HG03045 (cell line): Measurements from ENCODE around the gene MXD3.
"Not testable (repeated sequence)": the region's sequence is repeated elsewhere in the genome, so short reads cannot be mapped to it uniquely, and the experiment has no call there.

Experiments
- ATAC-seq: cut with Tn5 transposase; IDR thresholded peaks from one replicate; pipeline ENCODE4 v1.9.1; 2021; ENCODE audit warnings: mild to moderate bottlenecking, moderate library complexity; ENCODE audit not compliant: unreplicated experiment

Gene MXD3

DNA sequence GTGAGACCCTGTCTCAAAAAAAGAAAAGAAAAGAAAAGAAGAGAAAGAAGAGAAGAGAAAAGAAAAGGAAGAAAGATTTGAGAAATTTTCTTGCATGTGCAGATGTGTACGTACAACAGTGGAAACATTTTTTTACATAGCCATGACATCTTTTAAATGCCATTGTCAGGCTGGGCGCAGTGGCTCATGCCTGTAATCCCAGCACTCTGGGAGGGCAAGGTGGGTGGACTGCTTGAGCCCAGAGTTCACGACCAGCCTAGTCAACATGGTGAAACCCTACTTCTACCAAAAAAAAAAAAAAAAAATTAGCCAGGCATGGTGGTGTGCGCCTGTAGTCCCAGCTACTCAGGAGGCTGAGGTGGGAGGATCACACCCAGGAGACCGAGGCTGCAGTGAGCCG is 33.2 kb upstream of the MXD3 start:
- no peak for ATAC-seq

- ATAC-seq: no peak
Measured at GRCh38 chr5:177343777-177344176, 32.1 kb upstream of the MXD3 start.

DNA sequence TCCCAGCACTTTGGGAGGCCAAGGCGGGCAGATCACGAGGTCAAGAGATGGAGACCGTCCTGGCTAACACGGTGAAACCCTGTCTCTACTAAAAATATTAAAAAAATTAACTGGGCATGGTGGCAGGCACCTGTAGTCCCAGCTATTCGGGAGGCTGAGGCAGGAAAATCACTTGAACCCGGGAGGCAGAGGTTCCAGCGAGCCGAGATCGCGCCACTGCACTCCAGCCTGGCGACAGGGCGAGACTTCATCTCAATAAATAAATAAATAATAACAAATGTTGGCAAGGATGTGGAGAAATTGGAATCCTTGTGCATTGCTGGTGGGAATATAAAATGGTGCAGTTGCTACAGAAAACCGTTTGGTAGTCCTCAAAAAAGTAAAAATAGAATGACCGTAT is 31.3 kb upstream of the MXD3 start:
- ATAC-seq: not testable (repeated sequence)

- ATAC-seq: no peak
Measured at GRCh38 chr5:177339107-177339638, 27.5 kb upstream of the MXD3 start.

GRCh38 chr5:177338251-177339106 is 26.8 kb upstream of the MXD3 start:
- ATAC-seq: no peak

DNA sequence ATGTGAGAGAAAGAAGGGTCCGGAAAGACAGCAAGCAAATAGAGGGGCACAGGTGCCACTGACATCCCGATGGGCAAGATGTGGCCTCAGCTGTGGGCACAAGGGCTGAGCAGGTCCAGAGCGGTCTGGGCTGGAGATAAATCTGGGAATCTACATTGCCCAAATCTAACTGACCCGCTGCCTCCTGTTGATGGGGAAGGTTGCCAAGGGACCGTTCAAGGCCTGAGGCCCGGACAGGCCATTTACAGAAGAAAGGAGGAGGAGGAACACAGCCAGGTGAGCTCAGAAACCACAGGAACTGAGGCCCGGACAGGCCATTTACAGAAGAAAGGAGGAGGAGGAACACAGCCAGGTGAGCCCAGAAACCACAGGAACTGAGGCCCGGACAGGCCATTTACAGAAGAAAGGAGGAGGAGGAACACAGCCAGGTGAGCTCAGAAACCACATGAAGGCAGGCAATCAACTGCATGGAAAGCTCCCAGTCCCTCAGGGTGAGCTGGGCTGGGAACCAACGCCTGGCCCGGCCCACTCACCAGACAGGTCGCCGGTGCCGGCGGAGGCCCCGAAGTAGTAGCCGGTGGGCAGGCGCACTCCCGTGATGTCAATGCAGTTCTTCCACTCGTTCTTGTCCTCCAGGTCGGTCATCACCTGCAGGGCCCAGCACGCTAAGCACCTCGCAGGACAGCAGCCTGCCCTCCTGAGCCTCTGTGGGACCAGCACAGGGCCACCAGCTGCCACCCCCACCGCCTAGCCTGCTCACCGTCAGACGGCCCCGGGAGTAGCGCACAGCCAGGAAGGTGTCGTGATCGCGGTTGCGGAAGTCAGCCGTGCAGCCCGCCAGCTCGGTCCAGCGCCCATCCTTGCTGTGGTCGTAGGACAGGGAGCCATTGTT is 25.2 kb upstream of the MXD3 start:
- no peak for ATAC-seq

- no peak for ATAC-seq
Measured at GRCh38 chr5:177336112-177336511, 24.4 kb upstream of the MXD3 start.

DNA sequence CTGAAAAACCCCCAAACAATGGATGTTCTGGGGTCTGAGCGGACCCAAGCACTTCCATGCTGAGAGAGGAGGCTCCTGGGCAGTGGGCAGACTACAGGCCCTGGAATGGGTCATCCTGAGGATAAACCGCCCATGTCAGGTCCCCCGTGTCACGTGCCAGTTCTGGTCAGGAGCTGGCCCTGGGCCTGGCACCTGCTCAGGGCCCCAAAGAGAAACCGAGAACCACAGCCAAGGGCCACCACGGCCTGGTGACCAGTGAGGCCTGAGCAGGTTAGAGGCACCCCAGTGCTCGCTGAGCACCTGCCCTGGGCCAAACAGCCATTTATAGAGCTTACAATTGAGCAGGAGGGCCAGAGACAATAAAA is 24.0 kb upstream of the MXD3 start:
- no peak for ATAC-seq

- ATAC-seq: no peak
Measured at GRCh38 chr5:177334781-177335700, 23.3 kb upstream of the MXD3 start.

GRCh38 chr5:177334155-177334551 is 22.5 kb upstream of the MXD3 start:
- no peak for ATAC-seq

GRCh38 chr5:177333420-177334154 is 21.9 kb upstream of the MXD3 start:
- ATAC-seq: no peak

DNA sequence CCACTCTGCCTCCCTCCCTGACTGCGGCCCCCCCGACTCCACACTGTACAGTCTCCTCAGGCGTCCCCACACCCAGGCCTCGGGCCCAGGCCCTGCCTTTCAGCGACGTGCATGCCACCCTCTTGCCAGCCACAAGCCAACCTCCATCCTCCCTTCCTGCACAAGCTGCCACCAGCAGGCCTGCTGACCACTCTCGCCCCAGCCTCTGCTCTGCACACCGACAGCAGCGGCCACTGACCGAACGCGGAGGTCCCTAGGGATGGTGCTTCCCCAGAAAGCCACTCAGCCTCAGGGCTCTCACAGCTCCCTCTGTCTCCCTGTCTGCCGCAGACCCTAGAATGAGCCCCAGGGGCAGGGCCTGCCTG is 21.2 kb upstream of the MXD3 start:
- no peak for ATAC-seq

- ATAC-seq: no peak
Measured at GRCh38 chr5:177332031-177332895, 20.6 kb upstream of the MXD3 start.

DNA sequence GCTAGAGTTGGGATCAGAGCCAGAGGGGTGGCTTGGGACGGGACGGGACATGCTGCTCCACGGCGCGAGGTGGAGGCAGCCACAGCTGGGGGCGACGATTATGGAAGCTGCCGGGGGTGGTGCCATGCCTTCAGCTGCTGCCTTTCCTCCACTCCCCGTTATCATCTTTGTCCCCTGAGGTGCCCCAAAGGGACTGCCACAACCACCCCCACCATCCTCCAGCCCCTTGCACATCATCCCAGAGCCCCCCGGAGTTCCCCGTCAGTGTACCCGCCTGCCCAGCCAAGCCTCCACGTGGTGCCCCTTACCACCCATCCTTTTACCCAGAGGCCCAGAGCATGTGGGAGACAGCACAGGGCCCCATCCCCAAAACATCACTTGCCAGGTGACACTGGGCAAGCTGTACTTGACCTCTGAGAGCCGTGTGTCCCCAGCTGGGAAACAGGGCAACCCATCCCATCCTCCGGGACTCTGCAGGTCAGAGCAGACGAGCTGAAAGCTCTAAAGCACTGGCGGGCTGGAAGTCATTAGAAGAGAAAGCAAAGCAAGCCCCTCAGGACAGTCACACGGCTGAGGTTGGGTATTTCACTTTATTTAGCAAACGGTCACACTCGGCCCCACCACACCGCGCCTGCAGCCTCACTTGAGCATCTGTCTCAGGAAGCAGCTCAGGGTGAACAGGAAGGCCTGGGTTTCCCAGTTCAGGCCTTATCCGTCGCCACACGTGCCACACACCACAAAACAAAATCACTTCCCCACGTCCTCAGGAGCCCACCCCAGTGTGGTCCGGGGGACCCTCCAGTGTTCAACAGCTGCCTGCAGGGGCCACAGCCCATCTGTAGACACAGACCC is 19.5 kb upstream of the MXD3 start:
- ATAC-seq: no peak

- no peak for ATAC-seq
Measured at GRCh38 chr5:177329883-177330282, 18.2 kb upstream of the MXD3 start.

DNA sequence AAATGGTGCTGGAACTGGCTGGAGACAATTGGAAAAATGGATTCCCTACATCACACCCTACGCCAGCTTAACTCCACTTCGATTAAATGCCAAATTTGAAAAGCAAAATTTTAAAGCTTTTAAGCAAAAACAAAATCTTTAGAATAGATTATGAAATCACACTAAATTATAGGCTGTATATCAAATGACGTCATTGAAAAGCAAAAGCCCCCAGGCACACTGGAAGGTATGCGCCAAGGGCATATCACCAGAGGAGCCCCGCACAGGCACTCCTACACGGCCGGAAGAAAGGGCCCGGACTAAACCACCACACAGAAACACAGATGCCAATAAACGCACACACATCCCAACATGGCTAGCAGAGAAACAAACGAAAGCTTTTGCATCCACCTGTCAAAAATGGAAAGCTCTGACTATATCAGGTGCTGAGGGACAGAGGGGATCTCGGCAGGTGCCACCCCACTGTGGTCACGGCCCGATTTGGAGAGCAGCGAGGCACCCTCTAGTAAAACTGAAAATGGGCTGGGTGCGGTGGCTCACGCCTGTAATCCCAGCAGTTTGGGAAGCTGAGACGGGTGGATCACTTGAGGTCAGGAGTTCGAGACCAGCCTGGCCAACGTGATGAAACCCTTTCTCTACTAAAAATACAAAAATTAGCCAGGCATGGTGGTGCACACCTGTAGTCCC is 17.0 kb upstream of the MXD3 start:
- no peak for ATAC-seq
